CD4-positive, alpha-beta T cell treated with Interferon gamma for 1 hour (primary cell): ENCODE results near the gene HMGXB4.

Source experiments
- DNase-seq: peaks from one replicate; pipeline ENCODE4 v3.0.0-alpha.2; 2020

Gene HMGXB4

GRCh38 chr22:35258191-35258988, 1.1 kb downstream of the HMGXB4 start:
- no peak for DNase-seq

DNA sequence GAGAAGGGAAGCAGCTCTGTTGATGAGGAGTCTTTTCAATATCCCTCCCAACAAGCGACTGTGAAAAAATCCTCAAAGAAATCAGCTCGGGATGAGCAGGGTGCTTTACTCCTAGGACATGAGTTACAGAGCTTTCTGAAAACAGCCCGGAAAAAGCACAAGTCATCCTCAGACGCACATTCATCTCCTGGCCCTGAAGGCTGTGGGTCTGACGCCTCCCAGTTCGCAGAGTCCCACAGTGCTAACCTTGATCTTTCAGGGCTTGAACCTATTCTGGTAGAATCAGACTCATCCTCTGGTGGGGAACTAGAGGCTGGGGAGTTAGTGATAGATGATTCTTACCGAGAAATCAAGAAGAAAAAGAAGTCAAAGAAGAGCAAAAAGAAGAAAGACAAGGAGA, 7.7 kb downstream of the HMGXB4 start:
- DNase-seq: no peak

GRCh38 chr22:35266277-35266676, 9.0 kb downstream of the HMGXB4 start:
- DNase-seq: no peak

DNA sequence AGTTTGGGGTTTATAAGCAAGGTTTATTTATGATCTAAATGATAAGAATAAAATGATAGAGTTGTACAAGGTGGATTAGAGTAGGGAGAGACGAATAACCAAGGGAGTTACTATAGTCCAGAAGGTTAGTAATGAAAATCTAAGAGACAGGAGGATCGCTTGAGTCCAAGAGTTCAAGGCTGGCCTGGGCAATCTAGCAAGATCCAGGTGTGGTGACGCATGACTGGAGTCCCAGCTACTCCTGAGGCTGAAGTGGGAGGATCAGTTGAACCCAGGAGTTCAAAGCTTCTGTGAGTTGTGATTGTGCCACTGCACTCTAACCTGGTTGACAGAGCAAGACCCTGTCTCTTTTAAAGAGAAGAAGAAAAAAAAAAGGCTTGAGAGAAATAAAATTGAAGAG, 12.3 kb downstream of the HMGXB4 start:
- no peak for DNase-seq

DNA sequence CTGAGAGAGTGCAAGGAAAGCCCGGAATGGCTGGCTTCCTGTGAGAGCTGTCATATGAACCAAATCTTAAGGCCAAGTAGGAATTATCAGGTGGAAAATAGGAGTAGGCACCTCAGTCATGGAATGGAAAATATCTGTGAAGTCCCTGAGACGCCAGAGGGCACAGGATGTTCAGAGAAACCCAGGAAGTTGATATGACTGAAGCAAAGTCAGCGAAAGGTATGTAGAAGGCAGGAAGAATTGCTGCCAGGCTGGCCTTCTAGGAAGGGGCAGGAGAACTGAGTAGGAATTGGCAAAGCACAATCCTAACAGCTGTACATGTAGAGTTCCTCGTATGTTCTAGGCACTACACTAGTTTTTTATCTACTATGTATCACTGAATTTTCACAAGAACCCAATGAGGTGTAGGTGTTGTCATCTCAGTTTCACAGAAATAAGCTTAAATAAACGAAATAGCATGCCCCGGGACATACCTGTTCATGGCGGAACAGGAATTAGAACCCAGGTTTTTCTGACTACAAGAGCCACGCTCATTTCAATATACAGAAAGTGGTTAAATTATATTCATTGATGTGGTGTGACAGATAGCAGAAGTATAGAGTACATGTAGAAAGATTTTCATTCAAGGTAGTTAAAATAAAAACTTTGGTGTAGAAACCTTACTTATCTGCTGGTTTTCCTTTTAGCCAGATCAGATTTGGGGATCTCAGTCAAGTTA, 17.0 kb downstream of the HMGXB4 start:
- DNase-seq: no peak

- DNase-seq: no peak
These were observed 18.3 kb downstream of the HMGXB4 start for GRCh38 chr22:35275580-35275979.

DNA sequence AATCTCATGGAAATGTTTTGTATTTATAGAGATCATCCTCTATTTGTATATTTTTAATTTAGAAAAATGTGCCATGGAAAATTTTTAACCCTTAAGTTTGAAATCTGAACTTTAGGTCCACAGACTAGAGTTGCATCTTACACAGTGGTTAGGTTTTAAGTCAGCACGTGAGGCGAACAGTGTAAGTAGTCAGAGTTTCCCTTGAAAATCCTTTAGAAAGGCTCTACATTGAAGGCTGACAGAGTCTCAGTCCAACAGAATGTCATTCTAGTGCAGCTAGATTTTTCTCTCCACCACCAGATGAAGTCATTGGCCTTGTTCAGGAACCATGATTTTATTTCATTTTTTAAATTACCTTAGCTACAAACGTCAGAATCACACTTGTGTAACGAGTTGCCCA, 18.7 kb downstream of the HMGXB4 start:
- no peak for DNase-seq

GRCh38 chr22:35288116-35288515, 30.8 kb downstream of the HMGXB4 start:
- no peak for DNase-seq

DNA sequence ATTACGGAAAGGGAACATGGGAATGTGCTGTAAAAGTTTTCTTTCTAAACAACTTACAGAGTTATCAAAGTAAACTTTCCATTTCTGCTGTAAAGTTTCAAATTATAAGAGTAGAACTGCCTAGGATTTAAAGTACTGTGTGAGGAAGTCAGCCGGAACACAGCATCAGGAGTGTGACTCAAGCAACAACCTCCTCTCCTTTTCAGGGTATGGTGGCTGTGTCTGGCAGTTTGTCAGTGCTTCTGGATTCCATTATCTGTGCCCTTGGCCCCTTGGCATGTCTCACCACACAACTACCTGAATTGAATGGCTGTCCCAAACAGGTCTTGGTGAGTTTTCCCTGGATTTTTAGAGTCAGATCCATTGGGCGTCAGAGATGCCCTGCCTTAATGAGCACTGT, 35.5 kb downstream of the HMGXB4 start:
- DNase-seq: no peak

DNA sequence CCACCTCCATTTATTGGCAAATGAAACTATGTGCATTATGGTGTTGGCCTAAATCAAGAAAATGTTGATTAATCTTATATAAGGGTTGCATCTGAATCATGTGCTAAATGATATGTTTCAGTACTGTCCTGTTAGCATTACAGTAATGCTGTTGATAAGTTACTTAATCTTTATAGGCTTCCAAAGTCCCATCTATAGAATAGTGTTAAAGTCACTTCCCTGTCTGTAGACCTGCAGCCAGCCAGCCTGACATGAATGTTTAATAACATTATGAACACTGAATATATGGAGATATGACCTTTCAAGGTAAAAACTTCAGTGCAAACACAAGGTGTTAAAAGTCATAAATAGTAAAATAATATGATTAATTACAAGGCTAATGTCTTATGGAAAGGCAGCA, 38.8 kb downstream of the HMGXB4 start:
- no peak for DNase-seq

DNA sequence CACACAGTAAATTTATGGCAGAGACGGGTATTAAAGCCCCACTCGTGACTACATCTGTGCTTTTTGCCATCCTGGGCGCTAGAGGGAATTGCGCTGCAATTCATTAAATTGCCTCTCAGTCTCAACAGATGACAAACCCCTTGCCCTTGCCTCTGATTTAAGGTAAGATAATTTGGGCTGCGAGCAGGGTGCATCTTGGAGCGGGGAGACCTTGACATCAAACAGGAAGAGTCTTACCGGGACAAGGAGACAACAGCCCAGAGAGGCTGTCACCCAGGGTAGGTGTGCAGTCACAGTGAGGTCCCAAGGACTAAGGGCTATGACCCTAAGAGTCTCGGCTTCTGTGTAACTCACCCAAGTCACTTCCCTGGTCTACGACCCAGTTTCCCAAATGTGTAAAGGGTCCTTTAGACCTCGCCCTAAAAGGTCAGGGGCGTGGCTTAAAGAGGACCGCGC, 42.0 kb downstream of the HMGXB4 start:
- no peak for DNase-seq

GRCh38 chr22:35299673-35300499, 42.6 kb downstream of the HMGXB4 start, which contains the start of gene TOM1:
TSS of gene TOM1 (plus strand) at chr22:35299894. CDS start at chr22:35299929, 35 bp downstream.
- peak; percentile 97 for DNase-seq

GRCh38 chr22:35301372-35301874, 44.1 kb downstream of the HMGXB4 start:
- DNase-seq: peak; percentile 82

DNA sequence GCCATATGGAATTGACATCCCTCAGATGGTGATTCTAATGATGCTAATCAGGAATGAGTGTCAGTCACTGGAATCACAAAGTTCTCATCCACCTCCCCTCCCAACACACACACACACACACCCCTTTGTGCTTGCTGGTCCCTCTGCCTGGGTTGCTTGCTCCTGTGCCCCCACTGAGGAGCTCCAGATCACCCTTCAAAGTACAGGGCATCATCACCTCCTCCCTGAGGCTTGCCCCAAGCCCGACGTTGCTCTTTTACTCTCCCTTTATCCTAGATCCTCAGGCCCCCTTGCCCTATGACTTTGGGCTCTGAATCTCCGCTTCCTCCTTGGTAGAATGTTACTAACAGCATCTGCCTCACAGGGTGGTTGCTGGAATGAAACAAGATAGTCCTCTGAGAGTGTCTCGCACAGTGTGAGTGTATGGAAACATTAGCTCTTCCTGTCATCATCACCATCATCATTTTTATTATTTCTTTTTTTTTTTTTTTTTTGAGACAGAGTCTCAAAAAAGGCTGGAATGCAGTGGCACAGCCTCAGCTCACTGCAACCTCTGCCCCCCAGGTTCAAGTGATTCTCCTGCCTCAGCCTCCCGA, 45.8 kb downstream of the HMGXB4 start:
- no peak for DNase-seq

DNA sequence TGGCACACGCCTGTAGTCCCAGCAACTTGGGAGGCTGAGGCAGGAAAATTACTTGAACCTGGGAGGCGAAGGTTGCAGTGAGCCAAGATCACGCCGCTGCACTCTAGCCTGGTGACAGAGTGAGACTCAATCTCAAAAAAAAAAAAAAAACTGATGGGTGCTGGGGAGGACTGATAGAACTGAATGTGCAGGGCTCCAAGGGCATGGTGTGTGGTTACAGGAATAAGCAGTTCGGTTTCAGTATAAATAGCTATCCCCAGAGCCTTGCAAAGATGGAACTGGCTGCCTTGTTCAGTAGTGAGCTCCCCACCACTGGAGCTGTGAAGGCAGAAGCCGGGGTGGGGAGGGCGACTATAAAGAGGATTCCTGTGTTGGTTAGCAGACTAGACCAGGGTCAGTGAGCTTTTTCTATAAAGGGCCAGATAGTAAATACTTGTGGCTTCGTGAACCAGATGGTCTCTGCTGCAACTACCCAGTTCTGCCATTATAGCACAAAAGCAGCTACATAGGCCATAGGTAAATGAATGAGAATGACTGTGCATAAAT, 48.3 kb downstream of the HMGXB4 start:
- no peak for DNase-seq

- no peak for DNase-seq
These were observed 49.2 kb downstream of the HMGXB4 start for GRCh38 chr22:35306350-35306967.

GRCh38 chr22:35307372-35307771, 50.1 kb downstream of the HMGXB4 start:
- no peak for DNase-seq

- no peak for DNase-seq
These were observed 50.6 kb downstream of the HMGXB4 start for GRCh38 chr22:35307892-35308291.

GRCh38 chr22:35308480-35309021, 51.3 kb downstream of the HMGXB4 start:
- no peak for DNase-seq

DNA sequence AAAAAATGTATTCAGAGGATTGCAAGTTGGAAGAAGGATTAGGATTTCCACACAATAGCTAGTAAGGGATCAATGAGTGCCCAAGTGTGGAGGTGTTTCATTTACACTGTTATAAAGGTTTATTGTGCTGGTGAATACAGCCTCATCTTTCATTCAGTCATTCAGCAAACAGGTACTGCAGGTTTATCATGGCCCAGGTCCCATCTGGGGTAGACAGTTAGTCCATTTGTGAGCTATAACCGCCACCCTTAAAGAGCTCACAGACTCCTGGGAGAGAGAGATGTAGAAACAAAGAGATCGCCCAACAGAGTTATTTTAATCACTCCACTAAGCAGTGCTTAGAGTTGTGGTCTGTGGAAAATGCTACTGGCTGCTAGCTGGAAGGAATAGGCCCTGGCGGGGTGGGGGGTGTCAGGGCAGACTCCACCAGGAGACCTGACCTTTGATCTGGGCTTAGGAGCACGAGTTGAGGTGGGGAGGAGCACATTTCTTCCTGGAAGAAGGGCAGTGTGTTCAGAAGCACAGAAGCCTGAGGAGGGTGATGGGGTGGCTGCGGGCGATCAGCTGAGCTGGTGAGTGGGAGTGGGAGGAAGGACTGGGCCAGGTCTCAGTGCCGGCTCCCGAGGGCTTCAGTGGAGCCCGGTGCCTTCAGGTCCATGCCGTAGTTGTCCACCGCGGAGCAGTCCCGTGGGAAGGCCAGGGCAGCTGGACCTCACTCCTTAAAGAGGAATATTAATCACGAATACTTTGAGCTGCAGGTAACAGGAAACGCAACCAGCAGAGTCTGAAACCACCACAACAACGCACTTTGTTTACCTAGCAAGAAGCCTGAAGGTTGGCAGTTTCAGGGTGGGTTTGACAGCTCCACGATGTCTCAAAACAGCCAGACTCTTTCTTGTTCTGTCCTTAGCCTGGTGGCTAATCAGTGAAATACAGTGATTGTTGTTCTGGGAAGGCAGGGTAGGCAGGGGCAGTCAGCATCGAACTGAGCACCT, 53.6 kb downstream of the HMGXB4 start:
- DNase-seq: no peak
